ENCODE results near the gene ZMAT5.

Gene ZMAT5

DNA sequence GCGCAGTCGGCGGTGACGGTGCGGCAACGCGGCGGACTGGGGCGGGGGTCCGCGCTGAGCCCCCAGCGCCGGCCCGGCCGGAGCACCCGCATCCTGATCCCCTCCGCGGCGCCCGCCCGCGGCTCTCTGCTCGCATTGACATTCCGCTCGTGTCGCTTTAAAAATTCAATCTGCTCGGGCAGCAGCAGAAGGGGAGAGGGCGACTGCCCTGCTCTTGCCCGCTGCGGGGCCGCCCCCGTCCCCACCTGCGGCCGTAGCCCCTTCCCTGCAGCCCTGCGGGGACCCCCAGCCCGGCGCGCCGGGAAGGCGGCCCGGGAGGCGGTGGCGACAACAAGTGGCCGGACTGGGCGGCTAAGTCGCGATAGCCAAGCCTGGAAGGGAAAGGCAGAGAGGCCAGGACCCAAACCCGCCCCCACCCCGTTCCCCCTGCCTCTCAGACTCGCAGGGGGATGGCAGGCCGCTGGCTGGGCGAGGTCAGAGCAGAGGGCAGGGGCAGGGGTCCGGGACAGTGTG, 45.9 kb downstream of the ZMAT5 start:
- no peak overlapping the region for H2AFZ ChIP-seq (ENCODE audit: low read depth, low read length, severe bottlenecking)
- H4K20me1 ChIP-seq (ENCODE audit: low read depth, low read length) = no peaks in the 10 kb centered on the region
- no peak overlapping the region for H3K9ac ChIP-seq (ENCODE audit: low read length)
- no peaks in the 10 kb centered on the region for H3F3A ChIP-seq (ENCODE audit: insufficient read depth)
- no peak overlapping the region for H3K4me3 ChIP-seq (ENCODE audit: insufficient read depth, low read length, poor library complexity, severe bottlenecking)
- H3K36me3 ChIP-seq (ENCODE audit: low read length) = no peaks in the 10 kb centered on the region
- no peaks in the 10 kb centered on the region for H3K27me3 ChIP-seq (ENCODE audit: low read length)
- H3K79me2 ChIP-seq (ENCODE audit: insufficient read depth, low read length) = no peaks in the 10 kb centered on the region
- no peak overlapping the region for H3K4me2 ChIP-seq (ENCODE audit: low read depth, low read length, poor library complexity, severe bottlenecking)
- no peaks in the 10 kb centered on the region for H3K9me3 ChIP-seq (ENCODE audit: insufficient read depth, low read length)
- TF ChIP-seq, protein P1, sequence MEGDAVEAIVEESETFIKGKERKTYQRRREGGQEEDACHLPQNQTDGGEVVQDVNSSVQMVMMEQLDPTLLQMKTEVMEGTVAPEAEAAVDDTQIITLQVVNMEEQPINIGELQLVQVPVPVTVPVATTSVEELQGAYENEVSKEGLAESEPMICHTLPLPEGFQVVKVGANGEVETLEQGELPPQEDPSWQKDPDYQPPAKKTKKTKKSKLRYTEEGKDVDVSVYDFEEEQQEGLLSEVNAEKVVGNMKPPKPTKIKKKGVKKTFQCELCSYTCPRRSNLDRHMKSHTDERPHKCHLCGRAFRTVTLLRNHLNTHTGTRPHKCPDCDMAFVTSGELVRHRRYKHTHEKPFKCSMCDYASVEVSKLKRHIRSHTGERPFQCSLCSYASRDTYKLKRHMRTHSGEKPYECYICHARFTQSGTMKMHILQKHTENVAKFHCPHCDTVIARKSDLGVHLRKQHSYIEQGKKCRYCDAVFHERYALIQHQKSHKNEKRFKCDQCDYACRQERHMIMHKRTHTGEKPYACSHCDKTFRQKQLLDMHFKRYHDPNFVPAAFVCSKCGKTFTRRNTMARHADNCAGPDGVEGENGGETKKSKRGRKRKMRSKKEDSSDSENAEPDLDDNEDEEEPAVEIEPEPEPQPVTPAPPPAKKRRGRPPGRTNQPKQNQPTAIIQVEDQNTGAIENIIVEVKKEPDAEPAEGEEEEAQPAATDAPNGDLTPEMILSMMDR (IDR thresholded peaks at IDR 0.05; ENCODE audit: insufficient read depth, low read length, poor library complexity, severe bottlenecking) = no peak
- TF ChIP-seq EZH2phosphoT487 (conservative IDR thresholded peaks at IDR 0.05; ENCODE audit: low read length) = no peak
- H3K27ac ChIP-seq (ENCODE audit: low read depth, low read length) = no peak overlapping the region
- no peaks in the 10 kb centered on the region for H3K9me2 ChIP-seq (replicated peaks; ENCODE audit: insufficient read depth, low read length)

DNA sequence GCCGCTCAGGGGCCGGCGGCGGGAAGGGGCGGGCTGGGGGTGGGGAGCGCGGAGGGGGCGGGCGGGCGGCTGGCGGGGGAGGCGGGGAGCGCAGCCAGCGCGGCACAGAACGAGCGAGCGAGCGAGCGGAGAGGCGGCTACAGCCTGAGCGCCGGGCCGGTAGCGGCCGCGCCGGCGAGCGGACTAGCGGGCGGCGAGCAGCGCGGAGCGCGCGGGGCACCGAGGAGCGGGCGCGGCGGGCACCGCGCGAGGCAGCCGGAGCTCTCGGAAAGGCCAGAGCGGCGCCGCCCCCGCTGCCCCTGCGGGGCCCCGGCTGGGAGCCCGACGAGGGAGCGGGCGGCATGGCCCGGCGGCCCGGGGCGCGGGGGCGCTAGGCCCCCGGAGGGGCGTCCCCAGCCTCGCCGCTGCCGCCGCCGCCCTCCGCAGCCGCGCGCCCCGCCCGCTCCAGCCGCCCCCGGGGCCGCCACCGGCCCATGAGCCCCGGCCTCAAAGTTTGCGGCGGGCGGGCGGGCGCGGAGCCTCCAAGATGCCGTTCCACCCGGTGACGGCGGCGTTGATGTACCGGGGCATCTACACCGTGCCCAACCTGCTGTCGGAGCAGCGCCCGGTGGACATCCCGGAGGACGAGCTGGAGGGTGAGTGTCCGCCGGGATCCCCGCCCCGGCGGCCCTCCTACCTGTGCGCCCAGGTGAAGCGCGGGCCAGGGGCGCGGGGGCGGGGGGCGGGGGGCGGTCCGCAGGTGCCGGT, 46.7 kb downstream of the ZMAT5 start, which contains the start of gene CABP7:
Gene CABP7, plus strand, starts transcription at position 105 of the 747 bp plus-strand sequence. Its CDS starts 422 bp downstream, at position 527.
- no peaks in the 10 kb centered on the region for H4K20me1 ChIP-seq (ENCODE audit: low read depth, low read length)
- TF ChIP-seq, protein P1 (IDR thresholded peaks at IDR 0.05; ENCODE audit: insufficient read depth, low read length, poor library complexity, severe bottlenecking) = no peak
- no peak for TF ChIP-seq EZH2phosphoT487 (conservative IDR thresholded peaks at IDR 0.05; ENCODE audit: low read length)
- no peaks in the 10 kb centered on the region for H3K79me2 ChIP-seq (ENCODE audit: insufficient read depth, low read length)
- H3K9ac ChIP-seq (ENCODE audit: low read length) = no peak within 1 kb of the TSS
- H3K9me2 ChIP-seq (replicated peaks; ENCODE audit: insufficient read depth, low read length) = no peaks in the 10 kb centered on the region
- H3F3A ChIP-seq (ENCODE audit: insufficient read depth) = no peaks in the 10 kb centered on the region
- no peaks in the 10 kb centered on the region for H3K36me3 ChIP-seq (ENCODE audit: low read length)
- no peak within 1 kb of the TSS for H3K4me3 ChIP-seq (ENCODE audit: insufficient read depth, low read length, poor library complexity, severe bottlenecking)
- no peak within 1 kb of the TSS for H3K27ac ChIP-seq (ENCODE audit: low read depth, low read length)
- H2AFZ ChIP-seq (ENCODE audit: low read depth, low read length, severe bottlenecking) = no peak within 1 kb of the TSS
- no peak within 1 kb of the TSS for H3K4me2 ChIP-seq (ENCODE audit: low read depth, low read length, poor library complexity, severe bottlenecking)
- no peaks in the 10 kb centered on the region for H3K9me3 ChIP-seq (ENCODE audit: insufficient read depth, low read length)
- no peaks in the 10 kb centered on the region for H3K27me3 ChIP-seq (ENCODE audit: low read length)

DNA sequence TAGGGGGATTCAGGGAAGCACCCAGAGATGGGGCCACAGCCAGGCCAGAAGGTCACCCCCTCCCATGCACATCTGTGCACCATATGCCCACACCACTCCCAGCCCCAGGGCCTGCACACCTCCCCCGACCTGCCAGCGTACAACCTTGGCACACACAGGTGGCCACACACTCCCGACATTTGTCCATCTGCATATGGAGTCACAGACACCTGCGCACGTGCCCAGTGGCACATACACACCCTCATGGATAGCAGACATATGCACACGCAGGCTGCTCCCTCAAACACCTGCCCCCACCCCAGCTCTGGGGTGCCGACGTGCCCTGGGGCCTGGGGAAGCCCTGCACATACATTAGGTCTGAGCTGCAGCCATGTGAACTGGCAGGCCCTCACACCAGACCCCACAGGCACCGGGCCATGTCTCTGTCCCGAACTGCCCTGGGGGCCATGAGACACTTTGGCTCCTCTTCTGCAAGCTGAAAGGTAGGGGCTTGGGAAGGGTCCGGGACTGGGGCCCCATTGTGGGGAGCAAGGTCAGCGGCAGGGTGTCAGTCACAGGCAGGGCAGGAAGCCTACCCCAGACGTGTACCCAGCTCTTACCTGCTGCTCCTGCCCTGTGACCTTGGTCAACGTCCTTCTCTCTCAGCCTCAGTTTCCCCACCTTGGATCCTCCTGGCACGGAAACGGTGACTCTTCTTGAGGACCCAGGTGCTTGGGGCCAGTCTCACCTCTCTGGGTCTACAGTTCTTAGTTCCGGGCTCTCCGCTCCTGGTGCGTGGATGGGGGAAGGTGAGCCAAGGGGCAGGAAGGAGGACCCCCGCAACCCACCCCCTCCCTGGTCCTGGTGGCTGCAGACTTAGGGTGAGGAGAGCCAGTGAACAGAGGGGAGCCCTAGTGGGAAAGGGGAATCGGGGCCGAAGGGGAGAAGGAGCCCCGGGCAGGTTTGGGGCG, 47.6 kb downstream of the ZMAT5 start:
- H2AFZ ChIP-seq (ENCODE audit: low read depth, low read length, severe bottlenecking) = no peak overlapping the region
- no peaks in the 10 kb centered on the region for H3K36me3 ChIP-seq (ENCODE audit: low read length)
- H3K9ac ChIP-seq (ENCODE audit: low read length) = no peak overlapping the region
- no peak overlapping the region for H3K27ac ChIP-seq (ENCODE audit: low read depth, low read length)
- H3K4me3 ChIP-seq (ENCODE audit: insufficient read depth, low read length, poor library complexity, severe bottlenecking) = no peak overlapping the region
- H3K4me2 ChIP-seq (ENCODE audit: low read depth, low read length, poor library complexity, severe bottlenecking) = no peak overlapping the region
- H3K9me2 ChIP-seq (replicated peaks; ENCODE audit: insufficient read depth, low read length) = no peaks in the 10 kb centered on the region
- H3K27me3 ChIP-seq (ENCODE audit: low read length) = no peaks in the 10 kb centered on the region
- no peaks in the 10 kb centered on the region for H4K20me1 ChIP-seq (ENCODE audit: low read depth, low read length)
- no peak for TF ChIP-seq EZH2phosphoT487 (conservative IDR thresholded peaks at IDR 0.05; ENCODE audit: low read length)
- TF ChIP-seq, protein P1 (IDR thresholded peaks at IDR 0.05; ENCODE audit: insufficient read depth, low read length, poor library complexity, severe bottlenecking) = no peak
- no peaks in the 10 kb centered on the region for H3F3A ChIP-seq (ENCODE audit: insufficient read depth)
- H3K79me2 ChIP-seq (ENCODE audit: insufficient read depth, low read length) = no peaks in the 10 kb centered on the region
- H3K9me3 ChIP-seq (ENCODE audit: insufficient read depth, low read length) = no peaks in the 10 kb centered on the region

Measured in SU-DHL-6 (cell line).